ENCODE measurements around the gene IFT80.

DNA sequence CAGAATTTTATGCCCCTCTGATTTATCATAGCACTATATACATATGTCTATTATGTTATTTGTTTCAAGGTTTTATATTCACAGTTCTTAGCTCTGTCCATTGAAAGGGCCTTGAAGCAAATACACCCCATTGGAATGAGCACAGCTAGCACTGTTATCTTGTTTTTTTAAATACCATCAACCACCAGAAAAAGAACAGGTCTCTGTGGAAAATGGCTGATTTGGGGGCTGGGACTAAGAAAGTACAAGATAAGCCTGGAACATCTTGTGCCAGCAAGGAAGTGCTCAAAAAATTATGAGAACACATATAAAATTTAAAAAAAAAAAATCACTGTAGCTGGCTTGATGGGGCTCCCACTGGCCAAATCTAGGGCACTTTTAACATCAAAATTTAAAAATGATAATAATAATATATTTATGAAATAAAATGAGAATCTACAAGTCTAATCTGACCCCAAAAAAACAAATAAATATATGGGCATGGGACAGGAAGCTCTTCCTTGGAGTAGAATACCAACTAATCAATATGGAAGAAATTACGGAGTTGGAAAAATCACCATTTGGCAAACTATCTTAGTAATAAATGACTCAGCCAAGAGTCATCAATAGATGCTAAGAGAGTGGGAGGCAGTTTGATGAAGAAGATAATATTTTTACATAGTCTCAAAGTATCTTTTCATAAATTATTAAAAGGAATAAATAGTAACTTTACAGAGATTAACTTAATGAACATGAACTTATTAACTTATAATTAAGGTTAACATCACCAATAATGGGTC lies 20.5 kb downstream of the IFT80 start:
- no peak for TF ChIP-seq CREB1 (IDR thresholded peaks at IDR 0.05; ENCODE audit: low read depth)
- no peak for TF ChIP-seq EGR1 (IDR thresholded peaks at IDR 0.05)
- TF ChIP-seq FOXM1 (IDR thresholded peaks at IDR 0.05; ENCODE audit: borderline replicate concordance, low read depth): no peak
- no peak for TF ChIP-seq EP300 (IDR thresholded peaks at IDR 0.05; ENCODE audit: borderline replicate concordance)
- TF ChIP-seq, protein P1, sequence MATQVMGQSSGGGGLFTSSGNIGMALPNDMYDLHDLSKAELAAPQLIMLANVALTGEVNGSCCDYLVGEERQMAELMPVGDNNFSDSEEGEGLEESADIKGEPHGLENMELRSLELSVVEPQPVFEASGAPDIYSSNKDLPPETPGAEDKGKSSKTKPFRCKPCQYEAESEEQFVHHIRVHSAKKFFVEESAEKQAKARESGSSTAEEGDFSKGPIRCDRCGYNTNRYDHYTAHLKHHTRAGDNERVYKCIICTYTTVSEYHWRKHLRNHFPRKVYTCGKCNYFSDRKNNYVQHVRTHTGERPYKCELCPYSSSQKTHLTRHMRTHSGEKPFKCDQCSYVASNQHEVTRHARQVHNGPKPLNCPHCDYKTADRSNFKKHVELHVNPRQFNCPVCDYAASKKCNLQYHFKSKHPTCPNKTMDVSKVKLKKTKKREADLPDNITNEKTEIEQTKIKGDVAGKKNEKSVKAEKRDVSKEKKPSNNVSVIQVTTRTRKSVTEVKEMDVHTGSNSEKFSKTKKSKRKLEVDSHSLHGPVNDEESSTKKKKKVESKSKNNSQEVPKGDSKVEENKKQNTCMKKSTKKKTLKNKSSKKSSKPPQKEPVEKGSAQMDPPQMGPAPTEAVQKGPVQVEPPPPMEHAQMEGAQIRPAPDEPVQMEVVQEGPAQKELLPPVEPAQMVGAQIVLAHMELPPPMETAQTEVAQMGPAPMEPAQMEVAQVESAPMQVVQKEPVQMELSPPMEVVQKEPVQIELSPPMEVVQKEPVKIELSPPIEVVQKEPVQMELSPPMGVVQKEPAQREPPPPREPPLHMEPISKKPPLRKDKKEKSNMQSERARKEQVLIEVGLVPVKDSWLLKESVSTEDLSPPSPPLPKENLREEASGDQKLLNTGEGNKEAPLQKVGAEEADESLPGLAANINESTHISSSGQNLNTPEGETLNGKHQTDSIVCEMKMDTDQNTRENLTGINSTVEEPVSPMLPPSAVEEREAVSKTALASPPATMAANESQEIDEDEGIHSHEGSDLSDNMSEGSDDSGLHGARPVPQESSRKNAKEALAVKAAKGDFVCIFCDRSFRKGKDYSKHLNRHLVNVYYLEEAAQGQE (IDR thresholded peaks at IDR 0.05; ENCODE audit: low read depth): no peak
- no peak for TF ChIP-seq RAD21 (IDR thresholded peaks at IDR 0.05; ENCODE audit: low read depth)
- TF ChIP-seq, protein P2, sequence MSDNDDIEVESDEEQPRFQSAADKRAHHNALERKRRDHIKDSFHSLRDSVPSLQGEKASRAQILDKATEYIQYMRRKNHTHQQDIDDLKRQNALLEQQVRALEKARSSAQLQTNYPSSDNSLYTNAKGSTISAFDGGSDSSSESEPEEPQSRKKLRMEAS (IDR thresholded peaks at IDR 0.05): no peak
- TF ChIP-seq YY1 (IDR thresholded peaks at IDR 0.05; ENCODE audit: low read depth): no peak
- TF ChIP-seq CEBPB (IDR thresholded peaks at IDR 0.05): no peak
- TF ChIP-seq NFIC (IDR thresholded peaks at IDR 0.05): no peak
- no peak for TF ChIP-seq TAF1 (IDR thresholded peaks at IDR 0.05; ENCODE audit: low read depth)
- no peak for TF ChIP-seq TCF12 (IDR thresholded peaks at IDR 0.05; ENCODE audit: low read depth)
- TF ChIP-seq TEAD4 (IDR thresholded peaks at IDR 0.05): no peak
- no peak for TF ChIP-seq ZBTB7A (IDR thresholded peaks at IDR 0.05; ENCODE audit: low read depth)

Measured in Ishikawa (cell line).